Tongue (tissue), 3 donors: ENCODE data around the gene HMMR. TPM values are rescaled to one million over a fixed set of nuclear protein-coding genes. Genes with fewer than 3 reads are reported as not detected.
A peak's percentile ranks its signal among the peaks of the same experiment; 100 is the strongest.
"Not testable (repeated sequence)": the region's sequence is repeated elsewhere in the genome, so short reads cannot be mapped to it uniquely, and the experiment has no call there.

ENCODE experiments used
- DNase-seq: peaks from one replicate; pipeline ENCODE4 v3.0.0-alpha.2; 2015
- small RNA-seq: library from RNA; depleted of rRNA; stranded (forward); fragments of <200 nt; gene quantifications from one replicate; pipeline ENCODE3, GENCODE V24; 2014; ENCODE audit warnings: low replicate concordance
- total RNA-seq: library from RNA; depleted of rRNA; stranded (reverse); fragments of >200 nt; gene quantifications from one replicate; pipeline ENCODE4 v1.2.3, GENCODE V29; 2014

The HMMR gene
- total RNA-seq, 1 donor from 2014 or later = 17.7 TPM

DNA sequence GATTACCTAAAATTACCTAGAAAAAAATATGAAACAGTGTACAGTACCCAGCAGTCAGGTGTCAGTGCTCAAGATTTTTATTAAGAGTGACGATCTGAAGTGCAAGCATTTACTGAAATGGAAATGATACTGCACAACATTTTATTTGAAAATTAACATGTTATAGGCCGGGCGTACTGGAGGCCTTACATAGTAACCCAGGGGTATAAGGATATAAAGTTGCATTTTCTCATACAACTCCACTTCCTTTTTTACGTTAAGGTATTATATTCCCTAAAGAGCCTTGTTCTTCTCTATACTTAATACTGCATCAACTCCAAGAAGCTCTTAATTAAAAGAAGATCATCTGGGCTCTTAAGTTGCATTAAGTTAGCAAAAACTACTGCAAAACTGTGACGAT is 48.3 kb downstream of the HMMR start:
- no peak for DNase-seq

DNA sequence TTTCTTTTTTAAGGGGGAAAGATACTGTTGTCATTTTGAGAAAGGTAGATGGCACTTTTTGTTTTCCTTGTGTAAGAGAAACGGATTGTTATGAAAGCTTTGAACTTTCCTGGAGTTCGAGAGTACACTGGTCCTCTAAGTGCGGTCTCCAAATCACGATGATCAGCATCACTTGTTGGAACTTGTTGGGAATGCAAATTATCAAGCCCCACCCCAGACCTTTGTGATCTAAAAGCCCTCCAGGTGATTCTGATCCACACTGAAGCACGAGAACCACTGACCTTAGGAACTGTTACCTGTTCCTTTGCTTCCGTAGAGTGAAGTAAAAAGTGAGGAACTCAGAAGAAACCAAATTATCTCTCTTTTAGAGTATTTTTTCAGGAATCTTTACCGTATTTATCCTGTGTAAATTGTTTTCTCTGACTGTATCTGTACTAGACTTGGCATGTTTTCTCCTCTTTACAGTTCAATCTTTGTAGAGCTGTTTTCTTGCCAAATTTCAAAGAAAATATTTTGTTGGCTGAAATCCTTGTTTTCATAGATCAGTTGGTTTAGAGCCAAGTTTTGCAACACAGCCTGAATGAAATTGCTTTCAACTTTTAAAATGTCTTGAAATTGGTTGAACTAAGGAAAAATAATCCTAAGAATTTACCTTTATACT is 49.0 kb downstream of the HMMR start:
- peak; percentile 60 for DNase-seq

DNA sequence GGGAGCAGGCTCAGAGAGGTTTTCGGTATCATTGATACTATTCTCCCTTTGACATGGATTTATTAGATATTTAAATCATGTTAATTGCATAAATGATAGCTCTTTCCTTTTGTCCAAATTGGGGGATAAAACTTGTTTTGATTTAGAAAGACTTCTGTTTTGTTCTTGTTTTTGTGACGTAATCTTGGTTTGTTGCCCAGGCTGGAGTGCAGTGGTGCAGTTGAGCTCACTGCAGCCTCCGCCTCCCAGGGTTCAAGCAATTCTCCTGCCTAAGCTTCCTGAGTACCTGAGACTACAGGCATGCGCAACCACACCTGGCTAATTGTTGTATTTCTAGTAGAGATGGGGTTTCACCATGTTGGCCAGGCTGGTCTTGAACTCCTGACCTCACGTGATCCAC is 52.1 kb downstream of the HMMR start:
- no peak for DNase-seq

DNA sequence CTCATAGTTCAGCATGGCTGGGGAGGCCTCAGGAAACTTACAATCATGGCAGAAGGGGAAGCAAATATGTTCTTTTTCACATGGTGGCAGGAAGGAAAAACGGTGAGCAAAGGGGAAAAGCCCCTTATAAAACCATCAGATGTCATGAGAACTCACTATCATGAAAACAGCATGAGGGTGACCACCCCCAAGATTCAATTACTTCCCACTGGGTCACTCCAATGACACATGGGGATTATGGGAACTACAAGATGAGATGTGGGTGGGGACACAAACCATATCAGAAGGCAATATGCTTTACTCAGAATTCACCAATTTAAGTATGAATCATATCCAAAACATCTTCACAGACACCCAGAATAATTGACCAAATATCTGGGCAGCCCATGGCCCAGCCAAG is 64.7 kb downstream of the HMMR start:
- no peak for DNase-seq

DNA sequence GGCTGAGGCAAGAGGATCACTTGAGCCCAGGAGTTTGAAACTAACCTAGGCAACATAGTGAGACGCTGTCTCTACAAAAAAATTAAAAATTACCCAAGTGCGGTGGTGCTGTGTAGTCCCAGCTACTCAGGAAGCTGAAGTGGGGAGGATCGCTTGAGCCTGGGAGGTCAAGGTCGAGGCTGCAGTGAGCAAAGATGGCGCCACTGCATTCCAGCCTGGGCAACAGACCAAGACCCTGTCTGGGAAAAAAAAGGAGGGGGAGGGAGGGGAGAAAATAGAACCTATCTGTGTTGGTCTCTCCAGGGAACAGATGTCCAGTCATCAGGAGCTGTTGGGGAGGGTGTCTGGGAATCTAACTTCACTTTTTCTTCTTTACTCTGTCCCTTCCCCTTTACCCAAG is 69.3 kb downstream of the HMMR start:
- no peak for DNase-seq

DNA sequence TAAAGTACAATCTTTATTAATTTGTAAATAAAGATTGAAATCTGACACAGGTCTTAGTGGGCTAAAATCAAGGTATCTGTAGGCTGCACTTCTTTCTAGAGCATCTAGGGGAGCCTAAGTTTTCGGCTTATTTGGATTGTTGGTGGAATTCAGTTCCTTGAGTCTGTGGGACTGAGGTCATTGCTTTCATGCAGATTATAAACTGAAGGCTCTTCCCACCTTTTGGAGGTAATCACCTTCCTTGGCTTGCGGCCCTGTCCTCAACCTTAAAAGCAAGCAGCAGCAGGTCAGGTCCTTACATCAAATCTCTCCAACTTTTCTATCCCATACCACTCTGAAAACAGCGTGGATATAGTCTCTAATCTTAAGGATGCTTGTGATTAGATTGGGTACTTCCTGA is 70.8 kb downstream of the HMMR start:
- no peak for DNase-seq

DNA sequence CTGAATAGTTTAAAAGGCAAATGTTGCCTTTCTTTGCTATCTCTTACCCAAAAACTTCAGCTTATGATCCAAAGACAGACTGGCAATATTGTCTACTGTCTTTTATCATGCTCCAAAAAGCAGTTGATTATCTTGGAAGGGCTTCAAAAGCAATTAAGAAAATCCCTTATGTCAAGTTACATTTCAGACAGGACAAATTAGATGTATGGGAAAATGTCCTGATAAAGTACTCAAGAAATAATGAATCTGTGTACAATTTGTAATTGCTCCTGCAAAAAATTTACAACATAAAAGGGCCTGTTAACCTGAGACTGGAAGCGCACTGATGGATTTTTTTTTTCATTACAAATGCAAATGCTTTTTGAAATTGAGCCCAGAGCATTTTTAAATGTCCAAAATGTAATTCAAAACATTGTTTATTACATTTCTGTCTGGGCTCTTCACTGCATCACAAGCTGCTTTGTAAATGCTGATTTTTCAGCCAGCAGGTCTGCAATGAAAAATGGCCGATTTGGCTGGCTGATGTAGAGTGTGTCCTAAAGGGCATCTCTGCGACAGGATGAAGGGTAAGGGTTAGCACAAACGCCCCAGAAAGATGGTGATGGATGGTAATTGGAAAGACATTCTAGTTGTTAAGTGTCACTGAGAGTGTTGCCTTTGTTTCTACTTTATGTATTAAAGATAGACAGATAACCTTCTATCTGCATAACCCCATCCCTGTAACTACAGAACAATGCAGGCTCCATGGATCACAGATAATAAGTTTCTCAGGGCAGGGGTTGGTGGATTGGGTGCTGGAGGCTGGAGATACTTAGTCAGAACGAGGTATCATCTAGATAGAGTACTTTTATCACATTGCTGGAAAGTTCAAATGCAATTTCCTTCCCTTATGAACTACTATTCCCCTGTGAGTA is 72.0 kb downstream of the HMMR start:
- DNase-seq = peak; percentile 27

DNA sequence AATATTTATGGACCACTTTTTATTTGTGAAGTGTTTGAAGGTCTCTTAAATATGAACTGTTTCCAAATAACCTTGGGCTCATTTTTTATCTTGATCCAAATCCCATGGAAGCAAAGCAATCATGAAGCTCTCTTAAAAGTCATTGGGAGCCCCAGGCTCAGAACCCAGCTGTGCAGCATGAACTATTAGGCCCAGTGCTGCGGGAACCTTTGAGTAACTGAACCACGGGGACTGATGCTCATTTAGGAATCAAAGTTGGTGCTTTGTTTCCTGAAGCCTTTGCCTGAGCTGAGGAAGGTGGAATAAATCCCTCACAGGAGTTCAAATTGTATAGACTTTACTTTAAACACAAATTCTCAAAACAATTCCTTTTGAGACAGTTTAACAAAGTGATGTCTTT is 72.8 kb downstream of the HMMR start:
- DNase-seq = peak; percentile 13

DNA sequence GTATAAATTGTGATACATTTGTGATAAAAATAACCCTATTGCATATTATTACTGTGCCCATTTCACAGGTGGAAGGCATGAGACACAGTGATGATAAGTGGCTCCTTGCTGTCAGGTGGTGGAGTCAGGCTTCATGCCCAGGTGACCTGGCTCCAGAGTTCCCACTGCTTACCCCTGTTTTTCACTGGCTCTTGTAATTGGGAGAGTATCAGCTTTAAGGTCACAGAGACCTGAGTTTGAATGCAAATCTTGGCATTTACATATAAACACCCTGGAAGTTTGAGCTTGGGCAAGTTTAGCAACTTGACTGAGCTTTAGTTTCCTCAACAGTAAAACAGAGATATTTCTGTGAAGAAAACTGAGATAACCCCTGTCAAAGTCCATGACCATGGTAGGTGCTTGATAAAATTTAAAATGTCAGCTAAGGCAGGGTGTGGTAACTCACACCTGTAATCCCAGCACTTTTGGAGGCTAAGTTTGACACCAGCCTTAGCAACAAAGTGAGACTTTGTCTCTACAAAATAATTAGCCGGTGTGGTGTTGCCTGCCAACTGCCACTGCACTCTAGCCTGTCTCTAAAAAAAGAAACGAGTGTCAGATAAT is 74.2 kb downstream of the HMMR start:
- DNase-seq = no peak

DNA sequence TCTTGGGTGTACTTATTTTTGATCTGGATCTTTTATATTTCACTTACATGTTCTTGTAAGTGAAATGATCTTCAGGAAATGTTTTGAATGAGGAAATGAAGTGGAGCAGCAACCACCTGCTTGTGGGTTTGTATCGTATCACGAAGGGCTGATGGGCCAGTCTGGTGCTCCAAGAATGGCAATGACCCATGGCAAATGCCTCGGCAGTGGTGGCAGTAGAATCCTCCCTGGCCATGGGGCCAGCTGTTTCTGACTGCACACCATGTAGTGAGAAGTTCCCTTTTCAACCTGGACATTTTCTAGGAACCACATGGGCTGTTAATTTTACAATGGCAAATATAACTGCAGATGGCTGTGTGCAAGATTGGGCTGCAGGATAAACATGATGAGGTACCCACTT is 74.9 kb downstream of the HMMR start:
- no peak for DNase-seq

DNA sequence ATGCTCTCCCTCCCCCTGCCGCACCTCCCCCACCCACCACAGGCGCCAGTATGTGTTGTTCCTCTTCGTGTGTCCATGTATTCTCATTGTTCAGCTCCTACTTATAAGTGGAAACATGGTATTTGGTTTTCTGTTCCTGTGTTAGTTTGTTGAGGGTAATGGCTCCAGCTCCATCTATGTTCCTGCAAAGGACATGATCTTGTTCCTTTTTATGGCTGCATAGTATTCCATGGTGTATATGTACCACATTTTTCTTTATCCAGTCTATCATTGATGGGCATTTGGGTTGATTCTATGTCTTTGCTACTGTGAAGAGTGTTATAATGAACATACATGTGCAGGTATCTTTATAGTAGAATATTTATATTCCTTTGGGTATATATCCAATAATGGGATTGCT is 76.0 kb downstream of the HMMR start:
- not testable (repeated sequence) for DNase-seq

DNA sequence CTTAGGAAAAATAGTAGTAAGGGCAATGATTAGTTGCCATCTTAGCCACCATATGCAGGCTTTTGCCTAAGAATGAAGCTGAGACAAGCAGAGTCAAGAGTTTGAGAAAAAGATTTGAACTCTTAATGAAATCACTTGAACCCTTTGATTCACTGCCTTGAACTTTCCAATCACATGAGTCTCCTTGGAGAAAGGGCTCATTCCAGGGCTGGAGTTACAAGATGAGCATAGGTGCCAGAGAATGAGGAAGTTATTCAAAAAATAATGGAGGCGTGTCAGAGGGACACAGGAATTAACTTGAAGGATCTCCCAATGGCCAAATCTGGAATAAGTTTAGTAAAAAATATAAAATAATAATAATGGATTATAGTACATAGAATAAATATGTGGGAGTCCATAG is 80.3 kb downstream of the HMMR start:
- no peak for DNase-seq

Small RNA genes lying within 50 kb of the gene (small RNA-seq; reads per million reads assigned to genes)
- gene AC008723.1 = not detected

Other genes starting within 250 kb of the HMMR start
- 160 TPM for gene CCNG1, start 23.0 kb upstream of the HMMR start, total RNA-seq
- 10.7 TPM for gene NUDCD2, start 530 bp upstream of the HMMR start, total RNA-seq
- gene MAT2B, start 45.0 kb downstream of the HMMR start, total RNA-seq = 64.5 TPM